IMR-90 (cell line): ENCODE results near the gene RTEL1. TPM values are rescaled to one million over a fixed set of nuclear protein-coding genes. Genes with fewer than 3 reads are reported as not detected.

Experiments used
- CEBPB ChIP-seq: IDR thresholded peaks from 2 replicates; pipeline ENCODE4 v1.6.1; 2012; ENCODE audit warnings: low read depth, low read length, improper control_type of control experiment
- CHD1 ChIP-seq: IDR thresholded peaks from 2 replicates; pipeline ENCODE4 v1.6.1; 2012; ENCODE audit warnings: low read depth, low read length, improper control_type of control experiment
- MAFK ChIP-seq: IDR thresholded peaks from 2 replicates; pipeline ENCODE4 v1.6.1; 2012; ENCODE audit warnings: low read depth, low read length, improper control_type of control experiment
- NFE2L2 ChIP-seq: fragments of 150-350 bp; IDR thresholded peaks from 2 replicates; pipeline ENCODE4 v1.6.1; 2016; ENCODE audit warnings: low read depth, mild to moderate bottlenecking, low read length
- RFX5 ChIP-seq: IDR thresholded peaks from 2 replicates; pipeline ENCODE4 v1.8.0; 2012; ENCODE audit warnings: low read depth, mild to moderate bottlenecking, low read length, moderate library complexity
- SMC3 ChIP-seq: fragments of 150-350 bp; IDR thresholded peaks from 2 replicates; pipeline ENCODE4 v1.6.1; 2016; ENCODE audit warnings: low read depth, mild to moderate bottlenecking, antibody characterized with exemption, low read length, moderate library complexity
- polyA plus RNA-seq, 3 experiments: library from polyadenylated mRNA; depleted of rRNA; stranded (reverse); fragments of >200 nt; gene quantifications; 2 replicates each; pipeline ENCODE4 v1.2.3, GENCODE V29; 2012; ENCODE audit warnings: low replicate concordance in 1 of 3
- total RNA-seq: library from RNA; depleted of rRNA; stranded (reverse); fragments of >200 nt; gene quantifications from 2 replicates; pipeline ENCODE4 v1.2.3, GENCODE V29; 2012

Gene RTEL1
- total and polyA plus RNA-seq, 2 of the 4 experiments (the other 2 are of a cell fraction): 14.7 to 18.8 TPM

- TF ChIP-seq CEBPB: no peak
- TF ChIP-seq NFE2L2: no peak
- no peak for TF ChIP-seq SMC3
- no peak for TF ChIP-seq MAFK
- TF ChIP-seq CHD1: no peak
- TF ChIP-seq RFX5: no peak
These were observed 30.3 kb downstream of the RTEL1 start (continued) for GRCh38 chr20:63688228-63689045.
